ENCODE measurements around the gene YPEL1. TPM values are rescaled to one million over a fixed set of nuclear protein-coding genes. Genes with fewer than 3 reads are reported as not detected.

The YPEL1 gene
- total RNA-seq, 1 donor = 2.2 TPM

- Histone ChIP-seq H3K4me2 (ENCODE audit: insufficient read depth, low read length) (no peak overlapping the region), H3K27me3 (ENCODE audit: insufficient read depth, low read length) (peaks cover 8% of the 10 kb centered on the region), H3K27ac (ENCODE audit: low read depth, low read length) (no peak overlapping the region), H3K9me3 (ENCODE audit: low read depth, low read length) (no peaks in the 10 kb centered on the region), H3K79me2 (ENCODE audit: insufficient read depth, low read length) (peaks cover 22% of the 10 kb centered on the region), H2AFZ (ENCODE audit: low read length) (no peak overlapping the region), H3K4me1 (ENCODE audit: insufficient read depth, low read length) (peaks cover 4% of the 10 kb centered on the region), H3K4me3 (ENCODE audit: insufficient read depth, low read length) (no peak overlapping the region), H3K36me3 (ENCODE audit: insufficient read depth, low read length) (no peaks in the 10 kb centered on the region), H4K20me1 (ENCODE audit: insufficient read depth, low read length) (no peaks in the 10 kb centered on the region)
- TF ChIP-seq CTCF (IDR thresholded peaks at IDR 0.05; ENCODE audit: extremely low read depth, low read depth, low read length) = no peak
- DNase-seq (ENCODE audit: insufficient read length, low spot score, missing footprints) = peak; percentile 53
Measured at GRCh38 chr22:21663738-21664137, 71.9 kb downstream of the YPEL1 start.

DNA sequence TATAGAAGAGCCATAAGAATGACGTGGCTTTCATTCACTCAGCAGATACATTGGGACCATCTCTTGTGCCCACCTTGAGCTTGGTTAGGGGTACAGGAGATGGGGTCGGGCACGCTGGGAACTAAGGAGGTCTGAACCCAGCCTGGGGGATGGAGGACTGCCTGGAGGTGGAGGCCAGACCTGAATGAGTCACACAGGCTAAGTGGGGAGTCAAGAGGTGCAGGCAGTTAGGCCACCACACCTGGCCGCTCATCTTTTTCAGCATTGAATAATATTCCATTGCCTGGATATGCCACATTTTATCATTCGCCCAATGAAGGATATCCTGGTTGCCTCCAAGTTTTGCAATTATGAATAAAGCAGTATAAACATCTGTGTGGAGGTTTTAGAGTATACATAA lies 73.6 kb downstream of the YPEL1 start:
- Histone ChIP-seq H3K27ac (ENCODE audit: low read depth, low read length) (no peak overlapping the region), H3K9me3 (ENCODE audit: low read depth, low read length) (no peaks in the 10 kb centered on the region), H2AFZ (ENCODE audit: low read length) (no peak overlapping the region), H3K4me3 (ENCODE audit: insufficient read depth, low read length) (no peak overlapping the region), H4K20me1 (ENCODE audit: insufficient read depth, low read length) (no peaks in the 10 kb centered on the region), H3K79me2 (ENCODE audit: insufficient read depth, low read length) (peaks cover 9% of the 10 kb centered on the region), H3K36me3 (ENCODE audit: insufficient read depth, low read length) (no peaks in the 10 kb centered on the region), H3K27me3 (ENCODE audit: insufficient read depth, low read length) (peaks cover 8% of the 10 kb centered on the region), H3K4me1 (ENCODE audit: insufficient read depth, low read length) (peaks cover 4% of the 10 kb centered on the region), H3K4me2 (ENCODE audit: insufficient read depth, low read length) (no peak overlapping the region)
- no peak for TF ChIP-seq CTCF (IDR thresholded peaks at IDR 0.05; ENCODE audit: extremely low read depth, low read depth, low read length)
- DNase-seq (ENCODE audit: insufficient read length, low spot score, missing footprints) = peak; percentile 31

- Histone ChIP-seq H3K4me1 (ENCODE audit: insufficient read depth, low read length) (no peaks in the 10 kb centered on the region), H2AFZ (ENCODE audit: low read length) (no peak overlapping the region), H4K20me1 (ENCODE audit: insufficient read depth, low read length) (no peaks in the 10 kb centered on the region), H3K36me3 (ENCODE audit: insufficient read depth, low read length) (no peaks in the 10 kb centered on the region), H3K79me2 (ENCODE audit: insufficient read depth, low read length) (no peaks in the 10 kb centered on the region), H3K27ac (ENCODE audit: low read depth, low read length) (no peak overlapping the region), H3K9me3 (ENCODE audit: low read depth, low read length) (no peaks in the 10 kb centered on the region), H3K27me3 (ENCODE audit: insufficient read depth, low read length) (peaks cover 8% of the 10 kb centered on the region), H3K4me3 (ENCODE audit: insufficient read depth, low read length) (no peak overlapping the region), H3K4me2 (ENCODE audit: insufficient read depth, low read length) (no peak overlapping the region)
- no peak for TF ChIP-seq CTCF (IDR thresholded peaks at IDR 0.05; ENCODE audit: extremely low read depth, low read depth, low read length)
- DNase-seq (ENCODE audit: insufficient read length, low spot score, missing footprints) = peak; percentile 38
Measured at GRCh38 chr22:21660904-21661303, 74.7 kb downstream of the YPEL1 start.

- Histone ChIP-seq H3K36me3 (ENCODE audit: insufficient read depth, low read length) (no peaks in the 10 kb centered on the region), H3K4me3 (ENCODE audit: insufficient read depth, low read length) (no peak overlapping the region), H3K4me1 (ENCODE audit: insufficient read depth, low read length) (no peaks in the 10 kb centered on the region), H3K27ac (ENCODE audit: low read depth, low read length) (no peak overlapping the region), H3K27me3 (ENCODE audit: insufficient read depth, low read length) (peaks cover 8% of the 10 kb centered on the region), H3K79me2 (ENCODE audit: insufficient read depth, low read length) (no peaks in the 10 kb centered on the region), H3K4me2 (ENCODE audit: insufficient read depth, low read length) (no peak overlapping the region), H4K20me1 (ENCODE audit: insufficient read depth, low read length) (no peaks in the 10 kb centered on the region), H2AFZ (ENCODE audit: low read length) (no peak overlapping the region), H3K9me3 (ENCODE audit: low read depth, low read length) (no peaks in the 10 kb centered on the region)
- TF ChIP-seq CTCF (IDR thresholded peaks at IDR 0.05; ENCODE audit: extremely low read depth, low read depth, low read length) = no peak
- DNase-seq (ENCODE audit: insufficient read length, low spot score, missing footprints) = peak; percentile 76
Measured at GRCh38 chr22:21659864-21660525, 75.6 kb downstream of the YPEL1 start.
